NCI-H774 (cell line): ENCODE data around the gene SGPL1.
"Not testable (repeated sequence)": the region's sequence is repeated elsewhere in the genome, so short reads cannot be mapped to it uniquely, and the experiment has no call there.

ENCODE experiments used
- DNase-seq: peaks from one replicate; lab custom pipeline; 2025; lab: John Stamatoyannopoulos, UW

Gene SGPL1

GRCh38 chr10:70906953-70907636 is 91.3 kb downstream of the SGPL1 start:
- DNase-seq, result no peak

GRCh38 chr10:70907637-70908405 is 92.1 kb downstream of the SGPL1 start:
- DNase-seq, result no peak

GRCh38 chr10:70908406-70909296 is 92.9 kb downstream of the SGPL1 start:
- no peak for DNase-seq

- no peak for DNase-seq
Observed at GRCh38 chr10:70909326-70909935, 93.7 kb downstream of the SGPL1 start.

GRCh38 chr10:70910486-70911341 is 95.0 kb downstream of the SGPL1 start:
- no peak for DNase-seq

- DNase-seq, result no peak
Observed at GRCh38 chr10:70911386-70911785, 95.6 kb downstream of the SGPL1 start.

GRCh38 chr10:70912556-70912955 is 96.8 kb downstream of the SGPL1 start:
- no peak for DNase-seq

- no peak for DNase-seq
Observed at GRCh38 chr10:70913191-70913892, 97.6 kb downstream of the SGPL1 start.

- DNase-seq, result no peak
Observed at GRCh38 chr10:70913893-70914240, 98.1 kb downstream of the SGPL1 start.

- DNase-seq, result no peak
Observed at GRCh38 chr10:70914316-70914864, 98.6 kb downstream of the SGPL1 start.

GRCh38 chr10:70915206-70915605 is 99.5 kb downstream of the SGPL1 start:
- no peak for DNase-seq

GRCh38 chr10:70915806-70916205 is 100.1 kb downstream of the SGPL1 start:
- DNase-seq, result no peak

GRCh38 chr10:70916241-70916640 is 100.5 kb downstream of the SGPL1 start:
- DNase-seq, result no peak

- no peak for DNase-seq
Observed at GRCh38 chr10:70917226-70917625, 101.5 kb downstream of the SGPL1 start.

GRCh38 chr10:70917635-70918034 is 101.9 kb downstream of the SGPL1 start:
- DNase-seq, result no peak

GRCh38 chr10:70918851-70919530 is 103.2 kb downstream of the SGPL1 start:
- DNase-seq, result no peak

- DNase-seq, result not testable (repeated sequence)
Observed at GRCh38 chr10:70919906-70920305, 104.2 kb downstream of the SGPL1 start.

GRCh38 chr10:70920519-70920918 is 104.8 kb downstream of the SGPL1 start:
- peak; percentile 26 for DNase-seq

- no peak for DNase-seq
Observed at GRCh38 chr10:70921285-70921684, 105.5 kb downstream of the SGPL1 start.

- DNase-seq, result no peak
Observed at GRCh38 chr10:70923696-70924095, 107.9 kb downstream of the SGPL1 start.
